WERI-Rb-1 (cell line): ENCODE data around the gene NDE1.
"Not testable (repeated sequence)": the region's sequence is repeated elsewhere in the genome, so short reads cannot be mapped to it uniquely, and the experiment has no call there.

Source experiments
- DNase-seq: peaks from one replicate; pipeline ENCODE4 v3.0.0-alpha.2; 2020
- H3K27ac ChIP-seq: fragments of 250-450 bp; sonication (Bioruptor Pico); 2 replicates; pipeline ENCODE4 v1.5.1; 2020; ENCODE audit warnings: mild to moderate bottlenecking, moderate library complexity
- H3K27me3 ChIP-seq: fragments of 250-450 bp; sonication (Bioruptor Pico); 2 replicates; pipeline ENCODE4 v1.5.1; 2021; ENCODE audit warnings: mild to moderate bottlenecking, low read depth, moderate library complexity; ENCODE audit not compliant: insufficient read depth, severe bottlenecking
- H3K36me3 ChIP-seq: fragments of 250-450 bp; sonication (Bioruptor Pico); 2 replicates; pipeline ENCODE4 v1.5.1; 2020; ENCODE audit warnings: mild to moderate bottlenecking, moderate library complexity
- H3K4me3 ChIP-seq: 2 replicates; pipeline ENCODE4 v1.5.1; 2011; ENCODE audit warnings: low read depth, mild to moderate bottlenecking, control low read depth, low read length
- H3K9me3 ChIP-seq: fragments of 250-450 bp; sonication (Bioruptor Pico); 2 replicates; pipeline ENCODE4 v1.5.1; 2021; ENCODE audit warnings: mild to moderate bottlenecking, moderate library complexity; ENCODE audit not compliant: severe bottlenecking
- TF ChIP-seq, protein P1 (sequence below): IDR thresholded peaks from 2 replicates; pipeline ENCODE4 v1.5.1; 2011; ENCODE audit warnings: low read depth, mild to moderate bottlenecking, control low read depth, inconsistent platforms, low read length

Gene NDE1

DNA sequence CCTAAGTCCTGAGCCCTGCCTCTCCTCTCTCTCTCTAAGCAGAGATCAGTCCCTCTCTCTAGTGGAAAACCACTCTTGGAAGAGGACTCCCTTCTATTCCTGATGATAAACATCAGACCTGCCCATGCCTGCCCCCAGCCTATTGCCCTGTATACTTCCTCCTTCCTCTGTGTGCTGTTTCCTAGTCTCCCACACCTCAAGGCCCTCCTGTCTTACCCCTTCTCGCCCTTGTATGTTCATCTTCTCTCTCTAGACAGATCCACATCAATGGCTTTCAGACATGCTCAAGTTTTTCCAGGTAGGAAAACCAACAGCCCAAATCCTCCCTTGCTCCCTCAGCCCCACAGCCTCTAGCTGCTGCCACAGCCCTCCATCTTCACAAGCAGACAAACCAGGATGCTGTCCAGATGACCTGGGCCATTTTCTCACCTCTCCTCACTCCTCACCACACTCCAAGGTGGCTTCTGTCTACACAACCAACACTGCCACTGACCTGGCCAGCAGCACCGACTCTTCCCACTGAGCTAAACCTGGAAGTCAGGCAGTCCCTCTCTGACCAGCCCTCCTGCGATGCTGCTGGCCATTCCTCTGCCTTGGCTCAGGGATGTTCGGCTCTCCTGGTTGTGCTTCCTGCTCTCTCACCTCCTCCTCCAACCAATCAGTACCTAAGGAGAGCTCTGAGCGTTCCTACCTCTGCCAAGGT is 43.4 kb upstream of the NDE1 start:
- no peak overlapping the region for H3K27ac ChIP-seq
- H3K4me3 ChIP-seq = no peak overlapping the region
- TF ChIP-seq, protein P1, sequence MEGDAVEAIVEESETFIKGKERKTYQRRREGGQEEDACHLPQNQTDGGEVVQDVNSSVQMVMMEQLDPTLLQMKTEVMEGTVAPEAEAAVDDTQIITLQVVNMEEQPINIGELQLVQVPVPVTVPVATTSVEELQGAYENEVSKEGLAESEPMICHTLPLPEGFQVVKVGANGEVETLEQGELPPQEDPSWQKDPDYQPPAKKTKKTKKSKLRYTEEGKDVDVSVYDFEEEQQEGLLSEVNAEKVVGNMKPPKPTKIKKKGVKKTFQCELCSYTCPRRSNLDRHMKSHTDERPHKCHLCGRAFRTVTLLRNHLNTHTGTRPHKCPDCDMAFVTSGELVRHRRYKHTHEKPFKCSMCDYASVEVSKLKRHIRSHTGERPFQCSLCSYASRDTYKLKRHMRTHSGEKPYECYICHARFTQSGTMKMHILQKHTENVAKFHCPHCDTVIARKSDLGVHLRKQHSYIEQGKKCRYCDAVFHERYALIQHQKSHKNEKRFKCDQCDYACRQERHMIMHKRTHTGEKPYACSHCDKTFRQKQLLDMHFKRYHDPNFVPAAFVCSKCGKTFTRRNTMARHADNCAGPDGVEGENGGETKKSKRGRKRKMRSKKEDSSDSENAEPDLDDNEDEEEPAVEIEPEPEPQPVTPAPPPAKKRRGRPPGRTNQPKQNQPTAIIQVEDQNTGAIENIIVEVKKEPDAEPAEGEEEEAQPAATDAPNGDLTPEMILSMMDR = no peak
- H3K9me3 ChIP-seq = no peaks in the 10 kb centered on the region
- no peak for DNase-seq
- H3K27me3 ChIP-seq = no peaks in the 10 kb centered on the region
- H3K36me3 ChIP-seq = peaks cover 92% of the 10 kb centered on the region

- H3K9me3 ChIP-seq, H3K4me3 ChIP-seq, H3K27ac ChIP-seq: not testable (repeated sequence)
These were observed 42.8 kb upstream of the NDE1 start for GRCh38 chr16:15607221-15607699.

GRCh38 chr16:15607700-15608396 is 42.2 kb upstream of the NDE1 start:
- DNase-seq = no peak
- Histone ChIP-seq H3K4me3 (no peak overlapping the region), H3K9me3 (no peaks in the 10 kb centered on the region), H3K36me3 (peaks cover 92% of the 10 kb centered on the region), H3K27ac (no peak overlapping the region), H3K27me3 (no peaks in the 10 kb centered on the region)
- TF ChIP-seq, protein P1 = no peak

More at GRCh38 chr16:15607221-15607699, 42.8 kb upstream of the NDE1 start:
- H3K36me3 ChIP-seq = peaks cover 92% of the 10 kb centered on the region
- not testable (repeated sequence) for H3K27me3 ChIP-seq, DNase-seq

DNA sequence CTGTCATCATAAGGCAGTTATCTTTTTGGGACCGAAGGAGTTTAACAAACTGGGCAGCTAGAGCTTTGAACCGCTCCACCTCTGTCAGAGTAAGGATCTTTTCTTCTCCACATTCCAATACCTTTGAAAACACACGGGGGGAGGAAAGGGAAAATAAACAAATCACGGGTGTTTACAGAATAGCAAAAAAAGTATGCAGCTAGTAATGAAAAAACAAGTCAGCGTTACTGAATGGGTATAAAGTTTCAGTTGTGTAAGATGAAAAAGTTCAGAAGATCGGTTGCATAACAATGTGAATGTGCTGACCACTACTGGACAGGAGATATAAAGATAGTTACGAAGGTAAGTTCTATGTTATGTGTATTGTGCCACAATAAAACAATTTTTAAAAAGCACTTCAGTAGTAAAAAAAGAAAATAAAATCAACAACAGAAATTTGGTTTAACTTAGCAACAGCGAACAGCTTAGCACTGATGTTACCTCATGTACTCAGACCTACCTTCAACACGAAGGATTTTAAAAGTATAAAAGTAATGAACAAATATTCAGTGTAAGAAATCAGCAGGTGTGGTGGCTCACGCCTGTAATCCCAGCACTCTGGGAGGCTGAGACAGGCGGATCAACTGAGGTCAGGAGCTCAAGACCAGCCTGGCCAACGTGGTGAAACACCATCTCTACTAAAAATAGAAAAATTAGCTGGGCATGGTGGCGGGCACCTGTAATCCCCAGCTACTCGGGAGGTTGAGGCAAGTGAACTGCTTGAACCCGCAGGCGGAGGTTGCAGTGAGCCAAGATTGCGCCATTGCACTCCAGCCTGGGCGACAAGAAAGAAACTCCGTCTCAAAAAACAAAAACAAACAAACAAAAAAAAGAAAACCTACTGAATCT is 41.4 kb upstream of the NDE1 start:
- TF ChIP-seq, protein P1 = no peak
- no peak for DNase-seq
- no peaks in the 10 kb centered on the region for H3K9me3 ChIP-seq
- H3K27me3 ChIP-seq = no peaks in the 10 kb centered on the region
- H3K4me3 ChIP-seq = no peak overlapping the region
- peaks cover 89% of the 10 kb centered on the region for H3K36me3 ChIP-seq
- H3K27ac ChIP-seq = no peak overlapping the region

GRCh38 chr16:15609286-15609649 is 40.8 kb upstream of the NDE1 start:
- Histone ChIP-seq H3K36me3 (peaks cover 87% of the 10 kb centered on the region), H3K27me3 (no peaks in the 10 kb centered on the region), H3K9me3 (no peaks in the 10 kb centered on the region), H3K4me3 (no peak overlapping the region), H3K27ac (no peak overlapping the region)
- TF ChIP-seq, protein P1 = no peak
- DNase-seq = no peak
